Epidermal melanocyte (primary cell): ENCODE data around the gene WHRN.

Experiments used
- DNase-seq: peaks from one replicate; pipeline ENCODE4 v3.0.0; 2011; ENCODE audit warnings: low spot score; ENCODE audit not compliant: insufficient read length

Gene WHRN

DNA sequence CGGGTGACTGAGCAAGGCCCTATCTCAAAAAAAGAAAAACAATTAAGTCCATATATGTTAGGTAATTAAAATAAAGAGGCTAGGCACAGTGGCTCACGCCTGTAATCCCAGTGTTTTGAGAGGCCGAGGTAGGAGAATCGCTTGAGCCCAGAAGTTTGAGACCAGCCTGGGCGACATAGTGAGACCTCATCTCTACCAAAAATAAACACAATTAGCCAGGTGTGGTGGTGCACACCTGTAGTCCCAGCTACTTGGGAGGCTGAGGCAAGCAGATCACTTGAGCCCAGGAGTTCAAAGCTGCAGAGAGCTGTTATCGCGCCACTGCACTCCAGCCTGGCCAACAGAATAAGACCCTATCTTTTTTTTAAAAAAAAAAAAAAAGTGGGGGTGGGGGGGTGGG lies 12.3 kb downstream of the WHRN start:
- no peak for DNase-seq

DNA sequence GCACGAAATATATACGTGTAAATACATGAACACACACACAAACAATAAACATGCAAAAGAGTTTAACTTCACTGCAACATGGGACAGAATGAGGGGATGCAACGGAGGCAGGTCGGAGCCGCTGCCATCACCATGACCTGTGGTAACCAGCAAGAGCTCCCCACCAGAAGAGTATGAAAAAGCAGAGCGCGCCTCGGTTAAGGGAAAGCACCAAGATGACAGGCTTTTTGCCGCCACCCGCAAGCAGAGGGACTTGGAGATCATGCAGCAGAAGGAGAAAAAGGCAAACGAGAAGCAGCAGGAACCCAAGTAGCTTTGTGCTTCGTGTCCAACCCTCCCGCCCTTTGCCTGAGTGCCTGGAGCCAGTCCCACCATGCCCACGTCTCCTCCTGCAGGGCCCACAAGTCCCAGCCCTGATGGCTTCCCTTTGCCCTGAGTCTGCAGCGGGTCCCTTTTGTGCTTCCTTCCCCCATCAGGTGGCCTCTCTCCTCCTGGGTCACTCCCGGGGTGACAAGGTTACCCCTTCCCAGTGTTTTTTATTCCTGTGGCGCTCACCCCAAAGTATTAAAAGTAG lies 13.8 kb downstream of the WHRN start:
- no peak for DNase-seq

DNA sequence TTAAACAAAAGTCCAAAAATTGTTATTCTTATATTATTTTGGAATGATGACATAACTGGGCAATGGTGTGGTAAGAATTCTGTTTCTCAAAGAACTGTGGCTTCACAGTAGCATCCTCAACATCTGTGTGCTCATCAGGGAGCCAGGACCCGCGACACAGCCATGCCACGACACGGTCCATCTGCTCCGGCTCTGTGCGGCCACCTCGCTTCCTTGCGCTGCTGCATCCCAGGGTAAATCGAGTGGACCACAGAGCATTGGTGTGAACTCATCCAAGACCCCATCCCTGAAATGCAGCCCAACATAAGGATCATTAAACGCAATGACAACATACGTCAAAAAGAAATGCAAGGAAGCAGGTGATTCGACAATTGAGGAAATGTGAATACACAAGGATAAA lies 15.3 kb downstream of the WHRN start:
- DNase-seq: no peak

GRCh38 chr9:114488398-114489129 lies 16.7 kb downstream of the WHRN start:
- no peak for DNase-seq

- peak; percentile 76 for DNase-seq
Measured at GRCh38 chr9:114487607-114488300, 17.5 kb downstream of the WHRN start.

DNA sequence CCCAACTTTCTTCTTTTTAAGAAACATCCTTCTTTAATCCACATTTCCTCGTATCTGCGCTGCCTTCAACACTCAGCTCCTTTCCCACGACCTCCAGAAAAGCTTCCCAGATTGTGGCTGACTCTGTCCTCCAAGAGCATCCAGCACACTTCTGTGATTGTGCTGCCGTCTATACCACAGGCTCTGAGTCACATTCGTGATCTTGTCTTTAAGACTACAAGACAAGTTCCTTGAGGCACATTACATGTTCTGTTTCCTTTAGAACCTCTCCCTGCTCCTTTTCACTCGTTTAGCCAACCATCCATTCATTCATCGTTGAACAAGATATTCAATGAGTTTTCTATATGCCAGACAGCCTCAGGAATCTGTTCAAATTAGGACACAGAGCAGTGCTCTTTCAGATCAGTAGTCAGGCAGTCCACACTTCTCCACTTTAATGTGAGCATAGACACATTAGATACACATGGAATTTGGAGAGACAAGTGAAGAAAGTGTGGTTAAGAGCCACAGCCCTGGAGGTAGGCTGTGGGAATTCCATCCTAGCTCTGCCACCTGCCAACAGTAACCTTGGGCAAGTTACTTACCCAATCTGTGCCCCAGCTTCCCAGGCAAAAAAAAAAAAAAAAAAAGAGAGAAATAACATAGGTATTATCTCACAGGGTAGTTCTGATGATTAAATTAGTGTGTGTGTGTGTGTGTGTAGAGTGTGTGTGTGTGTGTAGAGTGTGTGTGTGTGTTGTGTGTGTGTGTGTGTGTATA lies 18.9 kb downstream of the WHRN start:
- DNase-seq: no peak

DNA sequence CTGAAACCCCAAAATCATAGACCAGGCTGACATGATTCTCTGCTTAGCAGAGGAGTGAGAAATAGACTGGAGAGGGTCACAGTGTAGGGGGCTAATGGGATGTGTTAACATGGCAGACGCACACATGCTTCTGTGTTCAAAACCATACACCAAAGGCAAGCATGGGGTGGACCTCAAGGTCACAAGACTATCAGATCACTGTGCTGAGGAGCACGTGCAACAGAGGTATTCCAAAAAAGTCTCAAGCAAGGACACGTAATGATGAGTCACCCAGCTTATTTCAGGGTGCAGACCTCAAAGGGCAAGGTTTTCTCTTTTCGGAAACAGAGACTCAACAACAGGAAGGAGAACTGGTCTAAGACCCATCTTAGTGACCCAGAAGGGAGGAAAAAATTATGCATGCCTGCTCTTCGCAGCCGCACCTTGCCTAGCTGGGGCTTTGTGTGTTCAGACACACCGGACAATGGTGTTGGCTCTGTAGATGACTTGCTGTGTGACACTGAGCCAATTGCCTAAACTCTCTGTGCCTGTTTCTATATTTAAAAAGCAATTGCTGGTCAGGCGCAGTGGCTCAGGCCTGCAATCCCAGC lies 20.3 kb downstream of the WHRN start:
- DNase-seq: no peak

GRCh38 chr9:114484215-114484853 lies 20.9 kb downstream of the WHRN start:
- no peak for DNase-seq

- DNase-seq: no peak
Measured at GRCh38 chr9:114483499-114483898, 21.8 kb downstream of the WHRN start.

- no peak for DNase-seq
Measured at GRCh38 chr9:114482593-114482992, 22.7 kb downstream of the WHRN start.

- no peak for DNase-seq
Measured at GRCh38 chr9:114481789-114482188, 23.5 kb downstream of the WHRN start.

DNA sequence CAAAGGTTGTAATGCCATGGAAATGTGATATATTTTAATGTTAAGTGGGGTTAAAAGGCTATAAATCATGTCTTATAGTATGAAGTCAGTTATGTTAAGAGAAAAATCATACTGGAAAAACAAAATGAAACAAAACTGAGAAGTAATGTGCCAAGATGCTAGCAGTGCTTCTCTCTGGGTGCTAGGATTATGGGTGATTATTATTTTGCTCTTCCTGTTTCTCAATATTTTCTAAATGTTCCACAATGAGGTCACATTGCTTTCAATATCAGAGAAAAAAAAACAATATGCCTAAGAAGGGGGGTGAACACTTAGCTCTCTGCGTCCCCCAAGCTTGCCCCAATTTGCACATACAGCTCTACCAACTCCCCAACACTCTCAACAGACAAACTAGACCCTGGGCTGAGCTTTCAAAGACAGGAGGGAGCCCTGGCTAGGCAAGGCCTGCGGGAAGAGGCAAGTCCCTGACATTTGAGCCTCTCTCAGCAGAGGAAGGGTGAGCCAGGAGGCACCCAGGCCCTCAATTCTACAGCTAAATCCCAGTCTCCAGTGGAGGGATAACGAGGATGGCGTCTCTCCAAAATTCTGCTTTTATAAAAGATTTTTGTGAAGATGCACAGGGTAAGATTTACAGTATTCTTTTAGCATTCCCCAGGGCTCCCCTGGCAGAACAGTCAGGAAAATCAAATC lies 24.4 kb downstream of the WHRN start:
- no peak for DNase-seq

GRCh38 chr9:114478871-114479270 lies 26.4 kb downstream of the WHRN start:
- no peak for DNase-seq

DNA sequence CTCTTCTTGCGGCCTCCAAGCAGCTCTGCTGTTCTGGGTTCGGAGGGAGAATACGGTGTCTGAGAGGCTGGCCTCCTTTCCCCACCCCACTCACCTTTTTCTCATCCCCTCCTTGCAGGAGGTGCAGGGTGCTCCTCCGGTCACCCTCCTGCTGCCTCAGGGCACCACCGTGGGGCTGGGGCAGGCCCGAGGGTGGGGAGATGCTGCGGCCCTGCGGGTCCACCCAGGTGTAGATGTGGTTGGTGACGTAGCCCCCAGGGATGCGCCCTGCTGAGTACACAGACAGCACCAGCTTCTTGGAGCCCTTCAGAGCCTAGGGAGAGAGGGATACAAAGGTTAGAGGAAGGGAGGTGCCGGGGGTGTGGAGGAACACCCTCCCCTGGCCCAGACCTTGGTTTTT lies 26.8 kb downstream of the WHRN start:
- DNase-seq: no peak

- no peak for DNase-seq
Measured at GRCh38 chr9:114477642-114478041, 27.6 kb downstream of the WHRN start.

DNA sequence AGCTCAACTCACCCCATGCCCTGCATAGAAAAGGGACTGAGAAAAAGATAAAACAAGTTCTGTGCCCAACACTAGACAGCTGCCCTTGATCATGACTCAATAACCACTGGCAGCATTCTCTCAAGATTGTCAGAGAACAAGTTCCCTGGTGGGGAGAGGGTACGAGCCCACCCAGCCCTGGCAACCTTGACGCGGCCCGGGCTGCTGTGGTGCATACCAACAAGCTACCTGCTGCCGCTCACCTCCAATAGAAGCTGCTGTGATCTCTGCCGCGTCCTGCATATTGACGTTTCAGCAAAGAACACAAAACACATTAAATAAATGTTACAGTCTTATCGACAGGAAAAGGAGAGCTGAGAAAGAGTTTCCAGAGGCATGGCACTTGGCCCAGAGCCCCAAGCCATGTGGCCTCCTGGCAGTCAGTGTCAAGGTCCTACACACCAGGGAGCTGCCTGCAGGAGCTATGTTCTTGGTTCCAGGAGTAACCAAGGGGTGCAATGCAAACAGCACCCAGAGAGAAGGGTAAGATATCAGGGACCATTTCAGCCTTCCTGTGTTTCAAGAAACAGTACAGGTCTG lies 28.3 kb downstream of the WHRN start:
- DNase-seq: no peak

DNA sequence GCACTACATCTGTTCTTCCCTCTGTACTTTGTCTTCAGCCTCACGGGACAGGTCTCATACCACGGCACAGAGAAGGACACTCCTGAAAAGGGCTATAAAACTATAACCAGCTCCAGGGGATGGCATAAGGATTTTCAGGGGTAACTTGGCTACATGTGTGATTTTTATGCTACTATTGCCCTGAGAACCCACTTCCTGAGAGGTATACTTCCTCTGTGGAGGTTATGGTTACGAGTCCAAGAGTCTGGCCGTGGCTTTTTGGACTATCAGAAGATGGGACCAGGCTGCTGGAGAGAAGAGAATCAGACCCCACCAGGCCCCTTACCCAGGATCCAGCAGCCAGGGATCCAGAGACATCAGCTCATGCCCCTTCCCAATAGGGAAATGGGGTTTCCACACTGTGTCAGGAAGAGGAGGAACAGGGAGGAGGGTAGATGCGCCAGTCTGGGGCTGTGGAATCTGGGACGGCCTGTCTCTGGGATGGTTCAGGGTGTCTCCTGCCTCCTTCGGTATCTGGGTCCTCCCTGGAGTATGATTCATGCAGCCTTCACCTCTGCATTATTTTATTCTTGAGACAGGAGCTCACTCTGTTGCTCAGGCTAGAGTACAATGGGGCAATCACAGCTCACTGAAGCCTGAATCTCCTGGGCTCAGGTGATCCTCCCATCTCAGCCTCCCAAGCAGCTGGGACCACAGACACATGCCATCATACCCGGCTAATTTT lies 29.7 kb downstream of the WHRN start:
- DNase-seq: no peak

GRCh38 chr9:114474425-114474824 lies 30.8 kb downstream of the WHRN start:
- DNase-seq: no peak

DNA sequence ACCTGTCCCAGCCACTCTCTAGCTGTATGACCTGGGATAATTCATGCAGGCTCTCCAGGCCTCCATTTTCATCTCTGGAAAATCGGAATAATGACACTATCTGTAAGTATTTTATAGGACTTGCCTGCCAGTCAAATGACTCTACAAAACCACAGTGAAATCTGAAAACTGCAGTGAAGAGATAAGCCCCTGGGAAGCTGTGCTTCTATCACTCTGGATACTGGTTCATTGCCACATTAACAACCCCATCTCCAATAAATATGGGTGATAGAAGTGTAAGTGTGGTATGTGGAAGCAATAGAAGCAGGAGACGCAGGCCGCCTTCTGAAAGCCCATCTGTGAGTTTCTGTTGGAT lies 31.8 kb downstream of the WHRN start:
- DNase-seq: no peak
